ENCODE data around the gene CHST7.

CHST7 gene

DNA sequence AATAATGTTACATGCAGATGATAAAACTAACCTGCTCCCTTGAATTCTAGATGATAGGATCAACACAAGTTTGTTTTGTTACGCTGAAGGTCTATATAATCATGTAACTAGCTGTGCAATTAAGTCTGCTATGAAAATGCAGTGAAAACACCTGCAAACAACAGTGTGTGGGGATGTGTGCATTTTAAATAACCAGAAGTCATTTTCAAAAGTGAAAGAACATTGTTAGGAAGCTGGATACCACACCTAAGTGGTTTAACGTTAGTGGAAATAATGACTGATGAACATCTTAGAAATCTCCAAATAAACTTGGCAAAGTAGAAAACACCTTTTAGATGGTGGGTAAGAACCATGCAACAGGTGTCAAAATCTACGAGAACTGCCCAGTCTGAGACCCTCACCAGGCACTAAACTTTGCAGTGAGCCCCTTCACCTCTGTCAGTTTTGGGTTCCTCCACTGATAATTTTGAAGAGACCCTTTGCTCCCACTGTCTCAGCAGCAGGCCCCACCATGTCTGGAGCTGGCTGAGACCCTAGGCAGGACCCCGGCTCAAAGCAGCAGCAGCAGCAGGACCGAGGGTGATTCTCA is 36.6 kb downstream of the CHST7 start:
- no peak for DNase-seq

DNA sequence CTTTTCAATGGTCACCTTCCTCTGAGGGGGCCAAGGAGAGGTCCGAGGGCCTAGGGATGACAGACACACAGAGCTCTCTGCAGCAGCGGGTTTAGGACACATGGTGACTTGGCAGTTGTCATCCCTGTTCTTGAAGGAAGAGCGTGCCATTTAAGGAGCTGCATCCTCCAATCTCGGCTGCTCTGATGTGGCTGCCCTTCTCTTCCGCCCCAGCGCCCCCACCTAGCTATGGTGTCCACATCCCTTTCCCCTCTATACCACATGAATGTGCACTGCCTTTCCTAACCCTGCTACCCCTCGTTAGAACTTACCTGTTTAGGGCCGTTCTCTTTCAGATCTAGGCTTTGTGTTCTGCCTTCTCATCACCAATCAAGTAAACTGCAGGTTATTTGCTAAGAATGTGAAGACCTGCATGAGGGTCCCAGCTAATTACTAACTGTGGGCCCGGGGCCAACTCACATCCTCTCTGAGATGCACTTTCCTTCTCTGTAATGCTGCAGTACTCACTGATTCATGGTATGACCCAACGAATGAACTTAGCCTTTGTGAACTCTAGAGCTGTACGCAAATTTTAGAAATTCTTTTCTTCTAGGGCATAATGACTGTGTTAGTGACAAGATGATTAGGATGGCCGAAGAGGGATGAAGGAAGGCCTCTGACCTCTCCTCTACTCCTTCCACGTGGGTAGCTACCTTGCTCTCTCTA is 38.2 kb downstream of the CHST7 start:
- DNase-seq: no peak

- DNase-seq: no peak
Observed at GRCh38 chrX:46617906-46618305, 44.3 kb downstream of the CHST7 start.

DNA sequence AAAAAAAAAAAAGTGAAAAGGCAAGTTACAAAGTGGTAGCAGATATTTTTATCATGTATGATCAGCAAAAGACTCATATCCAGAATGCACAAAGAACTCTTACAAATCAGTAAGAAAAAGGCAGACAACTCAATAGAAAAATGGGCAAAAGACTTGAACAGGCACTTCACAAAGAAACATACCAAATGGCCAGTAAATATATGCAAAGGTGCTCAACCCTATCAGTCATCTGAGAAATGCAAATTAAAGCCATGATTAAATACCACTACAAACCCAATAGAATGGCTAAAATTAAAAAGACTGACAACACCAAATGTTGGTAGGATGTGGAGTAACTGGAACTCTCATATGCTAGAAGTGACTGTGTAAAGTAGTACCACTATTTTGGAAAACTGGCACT is 45.4 kb downstream of the CHST7 start:
- no peak for DNase-seq

DNA sequence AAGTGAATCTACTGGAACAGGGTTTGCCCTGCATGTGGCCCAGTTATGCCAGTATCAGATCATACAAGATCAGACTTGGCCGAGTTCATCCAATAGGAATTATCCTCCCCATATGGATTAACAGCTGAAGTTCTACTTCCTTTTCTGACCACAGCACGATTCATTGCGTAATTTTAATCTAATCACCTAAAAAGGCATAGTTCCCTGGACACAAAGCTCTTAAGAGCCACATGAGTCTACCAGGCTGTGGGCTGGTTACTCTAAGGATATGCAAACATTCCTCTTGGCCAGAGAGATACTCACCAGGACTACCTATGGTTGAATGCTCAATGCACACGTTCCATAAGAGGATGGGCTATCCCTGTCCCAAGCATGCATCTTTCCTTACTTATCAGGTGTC is 46.9 kb downstream of the CHST7 start:
- no peak for DNase-seq

- DNase-seq: no peak
Observed at GRCh38 chrX:46621572-46621971, 48.0 kb downstream of the CHST7 start.

- no peak for DNase-seq
Observed at GRCh38 chrX:46624090-46624786, 50.7 kb downstream of the CHST7 start.

DNA sequence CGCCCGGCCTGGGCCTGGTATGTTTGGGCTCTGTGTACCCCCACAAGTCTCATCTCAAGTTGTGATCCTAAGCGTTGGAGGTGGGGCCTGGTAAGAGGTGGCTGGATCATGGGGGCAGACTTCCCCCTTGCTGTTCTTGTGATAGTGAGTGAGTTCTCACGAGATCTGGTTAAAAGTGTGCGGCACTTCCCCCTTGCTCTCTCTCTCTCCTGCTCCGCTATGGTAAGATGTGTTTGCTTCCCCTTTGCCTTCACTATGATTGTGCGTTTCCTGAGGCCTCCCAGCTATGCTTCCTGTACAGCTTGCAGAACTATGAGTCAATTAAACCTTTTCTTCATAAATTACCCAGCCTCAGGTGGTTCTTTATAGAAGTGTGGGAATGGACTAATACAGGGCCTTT is 53.0 kb downstream of the CHST7 start:
- DNase-seq: no peak

DNA sequence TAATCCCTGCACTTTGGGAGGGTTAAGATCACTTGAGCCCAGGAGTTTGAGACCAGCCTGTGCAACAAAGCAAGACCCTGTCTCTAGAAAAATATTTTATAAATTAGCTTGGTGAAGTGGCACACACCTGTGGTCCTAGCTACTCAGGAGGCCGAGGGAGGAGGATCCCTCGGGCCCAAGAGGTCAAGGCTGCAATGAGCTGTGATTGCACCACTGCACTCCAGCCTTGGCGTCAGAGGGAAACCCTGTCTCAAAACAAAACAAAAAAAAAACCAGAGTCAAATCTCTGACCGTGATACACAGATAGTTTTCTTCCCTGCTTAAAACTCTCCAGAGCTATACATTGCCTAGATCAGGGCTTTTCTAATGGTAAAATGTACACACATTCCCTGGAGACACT is 53.5 kb downstream of the CHST7 start:
- no peak for DNase-seq

DNA sequence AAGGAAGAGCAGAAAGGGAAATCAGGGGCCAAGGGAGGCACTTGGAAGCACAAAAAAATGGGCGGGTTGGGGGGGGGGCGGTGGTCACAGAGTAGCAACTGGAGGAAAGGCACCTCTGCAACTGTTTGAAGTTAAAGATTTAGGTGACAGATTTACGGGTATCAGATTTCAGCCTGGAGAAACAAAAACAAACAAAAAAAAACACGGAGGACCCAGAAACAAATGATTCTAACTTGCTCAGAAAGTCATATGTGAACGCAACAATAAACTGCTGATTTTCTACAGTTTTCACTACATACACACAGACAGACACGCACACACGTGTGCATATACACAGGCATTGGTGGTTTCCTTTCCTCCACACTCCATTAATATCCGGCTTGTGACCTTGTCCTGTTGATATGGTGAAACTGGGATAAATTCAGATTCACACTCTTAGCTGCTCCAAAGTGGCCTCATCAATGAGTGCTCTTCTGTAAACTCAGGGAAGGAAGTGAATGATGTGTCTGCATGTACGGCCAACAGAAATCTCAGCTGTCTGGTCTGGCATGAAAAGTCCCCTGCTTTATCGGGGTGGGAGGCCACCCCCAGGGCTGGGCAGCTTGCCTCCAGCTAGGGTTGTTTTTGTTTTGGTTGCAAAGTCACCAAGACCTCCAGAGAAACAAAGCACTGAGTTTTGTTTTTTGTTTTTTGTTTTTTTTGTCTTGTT is 54.3 kb downstream of the CHST7 start:
- no peak for DNase-seq

GRCh38 chrX:46628460-46629371 is 55.2 kb downstream of the CHST7 start:
- no peak for DNase-seq

DNA sequence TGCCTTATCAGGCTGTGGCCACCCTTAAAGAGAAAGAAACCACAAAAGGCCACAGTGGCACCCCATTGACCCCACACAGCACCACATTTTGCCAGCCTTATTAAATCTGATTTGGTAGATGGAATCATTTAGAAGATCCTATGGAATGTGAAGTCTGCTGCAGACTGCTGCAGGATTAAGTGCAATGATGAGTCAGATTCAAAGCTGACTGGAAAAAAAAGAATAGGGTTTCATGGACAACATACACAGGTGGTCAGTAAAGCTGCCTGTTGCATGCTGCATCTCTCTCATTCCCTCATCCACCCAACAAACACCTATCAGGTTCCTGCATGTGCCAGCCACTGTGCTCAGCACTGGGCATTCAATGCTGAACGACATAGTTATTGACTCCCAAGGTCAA is 56.6 kb downstream of the CHST7 start:
- DNase-seq: no peak

- DNase-seq: no peak
Observed at GRCh38 chrX:46634577-46634976, 61.0 kb downstream of the CHST7 start.

- DNase-seq: no peak
Observed at GRCh38 chrX:46635186-46635585, 61.6 kb downstream of the CHST7 start.

DNA sequence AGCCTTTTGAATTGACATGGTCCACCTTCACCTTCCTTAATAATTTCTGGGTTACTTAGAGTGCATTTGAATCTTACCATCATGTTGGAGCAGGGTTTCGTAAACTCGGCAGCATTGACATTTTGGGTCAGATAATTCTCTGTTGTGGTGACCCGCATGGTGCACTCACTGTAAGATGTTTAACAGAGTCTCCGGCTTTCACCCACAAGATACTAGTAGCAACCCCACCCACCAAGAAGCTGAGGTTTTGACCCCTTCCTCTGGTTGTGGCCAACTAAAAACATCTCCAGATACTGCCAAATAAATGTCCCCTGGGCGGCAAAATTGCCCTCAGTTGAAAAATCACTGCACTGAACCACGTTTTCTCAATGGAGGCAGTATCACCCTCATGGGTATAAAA is 62.7 kb downstream of the CHST7 start:
- DNase-seq: no peak

- DNase-seq: no peak
Observed at GRCh38 chrX:46637938-46638337, 64.4 kb downstream of the CHST7 start.

- DNase-seq: no peak
Observed at GRCh38 chrX:46642145-46642544, 68.6 kb downstream of the CHST7 start.

GRCh38 chrX:46643636-46644035 is 70.1 kb downstream of the CHST7 start:
- no peak for DNase-seq

GRCh38 chrX:46645614-46646013 is 72.0 kb downstream of the CHST7 start:
- DNase-seq: no peak

- no peak for DNase-seq
Observed at GRCh38 chrX:46647251-46647650, 73.7 kb downstream of the CHST7 start.
